OCI-LY1 (cell line): ENCODE results near the gene EIF2B4.

Experiments
- CTCF ChIP-seq: fragments of 200-600 bp; sonication (generic), shearing (Covaris generic); IDR thresholded peaks from 2 replicates; pipeline ENCODE4 v1.5.1; 2017; ENCODE audit warnings: mild to moderate bottlenecking, antibody characterized with exemption, low read length, moderate library complexity, mixed read lengths
- EZH2 ChIP-seq: fragments of 200-600 bp; sonication (generic), shearing (Covaris generic); IDR thresholded peaks from 2 replicates; pipeline ENCODE4 v1.8.0; 2017; ENCODE audit warnings: borderline replicate concordance, mixed run types, mild to moderate bottlenecking, antibody characterized with exemption, low read length, moderate library complexity, mixed read lengths

- TF ChIP-seq CTCF (no peak), EZH2 (no peak)
These were observed 55.4 kb downstream of the EIF2B4 start for GRCh38 chr2:27314709-27315108.
